Smooth muscle cell (in vitro differentiated cells): Measurements from ENCODE around the gene BAIAP3. TPM values are rescaled to one million over a fixed set of nuclear protein-coding genes. Genes with fewer than 3 reads are reported as not detected.

Experiments
- DNase-seq: peaks from one replicate; lab custom pipeline; 2025; ENCODE audit not compliant: unreplicated experiment; lab: John Stamatoyannopoulos, UW
- H2AFZ ChIP-seq: fragments of 200-600 bp; sonication (generic); 2 replicates; pipeline ENCODE4 v1.6.0; 2016; ENCODE audit warnings: antibody characterized with exemption, low read depth, mild to moderate bottlenecking
- H3F3A ChIP-seq: fragments of 200-600 bp; sonication (generic); 2 replicates; pipeline ENCODE4 v1.6.0; 2017; ENCODE audit warnings: antibody characterized with exemption, low read depth
- H3K27ac ChIP-seq: fragments of 200-600 bp; sonication (generic); 2 replicates; pipeline ENCODE4 v1.5.1; 2016; ENCODE audit warnings: low read depth, mild to moderate bottlenecking
- H3K27me3 ChIP-seq: fragments of 200-600 bp; sonication (generic); 2 replicates; pipeline ENCODE4 v1.6.1; 2016; ENCODE audit warnings: low read depth, mild to moderate bottlenecking
- H3K36me3 ChIP-seq: fragments of 200-600 bp; sonication (generic); 2 replicates; pipeline ENCODE4 v1.5.1; 2016; ENCODE audit warnings: low read depth
- H3K4me1 ChIP-seq: fragments of 200-600 bp; sonication (generic); 2 replicates; pipeline ENCODE4 v1.5.1; 2016; ENCODE audit warnings: low read depth
- H3K4me2 ChIP-seq: fragments of 200-600 bp; sonication (generic); 2 replicates; pipeline ENCODE4 v1.6.0; 2016; ENCODE audit warnings: mild to moderate bottlenecking
- H3K4me3 ChIP-seq: fragments of 200-600 bp; sonication (generic); 2 replicates; pipeline ENCODE4 v1.5.1; 2016; ENCODE audit warnings: mild to moderate bottlenecking
- H3K79me2 ChIP-seq: fragments of 200-600 bp; sonication (generic); 2 replicates; pipeline ENCODE4 v1.6.0; 2016; ENCODE audit warnings: low read depth, mild to moderate bottlenecking
- H3K9ac ChIP-seq: fragments of 200-600 bp; sonication (generic); 2 replicates; pipeline ENCODE4 v1.6.0; 2016; ENCODE audit warnings: low read depth
- H3K9me3 ChIP-seq: fragments of 200-600 bp; sonication (generic); replicated peaks from 2 replicates; pipeline ENCODE4 v1.5.1; 2016; ENCODE audit warnings: low read depth
- H4K20me1 ChIP-seq: fragments of 200-600 bp; sonication (generic); 2 replicates; pipeline ENCODE4 v1.6.0; 2016; ENCODE audit warnings: low read depth
- WGBS: methylation state at CpG from one replicate; pipeline ENCODE4 v1.1.7; 2016; ENCODE audit warnings: low lambda C conversion rate; 5-methylcytosine and 5-hydroxymethylcytosine counted together
- polyA plus RNA-seq: library from polyadenylated mRNA; unstranded; fragments of >200 nt; fragmentation: Nextera tagmentation; extraction: Ambion mirVana; gene quantifications from 2 replicates; pipeline ENCODE4 v1.2.1, GENCODE V29; 2016
- total RNA-seq: library from RNA; depleted of rRNA; stranded (reverse); fragments of >200 nt; gene quantifications from 2 replicates; pipeline ENCODE4 v1.2.3, GENCODE V29; 2014
- TF ChIP-seq, protein P1 (sequence below): fragments of 200-600 bp; sonication (generic); IDR thresholded peaks from 2 replicates; pipeline ENCODE4 v1.5.1; 2017; ENCODE audit warnings: borderline replicate concordance, mild to moderate bottlenecking, antibody characterized with exemption; ENCODE audit not compliant: insufficient read depth, poor library complexity, severe bottlenecking

BAIAP3 gene
- total and polyA plus RNA-seq, 2 experiments from 2014 or later: 0.31 to 0.51 TPM

DNA sequence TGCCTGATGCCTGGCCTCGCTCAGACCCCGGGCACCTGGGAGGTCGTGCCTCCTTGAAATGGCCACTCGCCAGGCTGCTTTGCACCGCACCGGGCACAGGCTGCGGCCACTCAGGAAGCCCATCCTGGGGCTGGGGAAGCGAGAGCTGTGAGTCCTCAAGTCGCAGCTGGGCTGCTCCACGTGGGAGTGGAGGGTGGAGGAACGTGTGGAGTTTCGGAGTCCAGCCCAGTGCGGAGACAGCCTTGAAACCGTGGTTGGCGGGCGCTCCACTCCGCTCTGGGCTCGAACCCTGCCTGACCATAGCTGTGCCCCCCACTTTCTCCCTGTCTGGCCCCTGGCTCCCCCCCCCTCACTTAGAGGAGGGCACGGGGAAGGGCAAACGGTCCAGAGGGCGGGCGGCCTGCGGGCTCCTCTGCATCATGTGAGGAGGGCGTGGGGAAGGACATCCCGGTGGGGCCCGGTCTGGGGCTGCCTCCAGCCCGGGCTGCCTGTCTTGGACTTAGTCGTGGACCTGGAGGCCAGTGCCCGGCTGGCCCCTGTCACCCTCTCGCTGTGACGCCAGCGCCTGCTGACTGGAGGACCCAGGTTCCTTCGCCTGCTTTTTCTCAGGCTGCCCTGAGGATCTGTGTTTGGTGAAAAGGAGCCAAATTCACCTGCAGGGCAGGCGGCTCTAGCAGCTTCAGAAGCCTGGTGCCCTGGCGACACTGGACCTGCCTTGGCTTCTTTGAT is 21.5 kb upstream of the BAIAP3 start:
- H4K20me1 ChIP-seq: peaks cover 70% of the 10 kb centered on the region
- peaks cover 15% of the 10 kb centered on the region for H3K4me1 ChIP-seq
- H2AFZ ChIP-seq: no peak overlapping the region
- H3F3A ChIP-seq: no peaks in the 10 kb centered on the region
- WGBS: 83% methylated on average over 24 of the region's 35 CpGs
- no peaks in the 10 kb centered on the region for H3K9me3 ChIP-seq
- DNase-seq: no peak
- H3K9ac ChIP-seq: peak overlapping the region; percentile 22
- TF ChIP-seq, protein P1, sequence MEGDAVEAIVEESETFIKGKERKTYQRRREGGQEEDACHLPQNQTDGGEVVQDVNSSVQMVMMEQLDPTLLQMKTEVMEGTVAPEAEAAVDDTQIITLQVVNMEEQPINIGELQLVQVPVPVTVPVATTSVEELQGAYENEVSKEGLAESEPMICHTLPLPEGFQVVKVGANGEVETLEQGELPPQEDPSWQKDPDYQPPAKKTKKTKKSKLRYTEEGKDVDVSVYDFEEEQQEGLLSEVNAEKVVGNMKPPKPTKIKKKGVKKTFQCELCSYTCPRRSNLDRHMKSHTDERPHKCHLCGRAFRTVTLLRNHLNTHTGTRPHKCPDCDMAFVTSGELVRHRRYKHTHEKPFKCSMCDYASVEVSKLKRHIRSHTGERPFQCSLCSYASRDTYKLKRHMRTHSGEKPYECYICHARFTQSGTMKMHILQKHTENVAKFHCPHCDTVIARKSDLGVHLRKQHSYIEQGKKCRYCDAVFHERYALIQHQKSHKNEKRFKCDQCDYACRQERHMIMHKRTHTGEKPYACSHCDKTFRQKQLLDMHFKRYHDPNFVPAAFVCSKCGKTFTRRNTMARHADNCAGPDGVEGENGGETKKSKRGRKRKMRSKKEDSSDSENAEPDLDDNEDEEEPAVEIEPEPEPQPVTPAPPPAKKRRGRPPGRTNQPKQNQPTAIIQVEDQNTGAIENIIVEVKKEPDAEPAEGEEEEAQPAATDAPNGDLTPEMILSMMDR: no peak
- peaks cover 66% of the 10 kb centered on the region for H3K79me2 ChIP-seq
- H3K27me3 ChIP-seq: no peaks in the 10 kb centered on the region
- peaks cover 6% of the 10 kb centered on the region for H3K36me3 ChIP-seq
- peak overlapping the region; percentile 74 for H3K4me3 ChIP-seq
- H3K27ac ChIP-seq: no peak overlapping the region
- peak overlapping the region; percentile 97 for H3K4me2 ChIP-seq

GRCh38 chr16:1312467-1312816 is 21.0 kb upstream of the BAIAP3 start:
- TF ChIP-seq, protein P1: no peak
- no peak overlapping the region for H3K27ac ChIP-seq

DNA sequence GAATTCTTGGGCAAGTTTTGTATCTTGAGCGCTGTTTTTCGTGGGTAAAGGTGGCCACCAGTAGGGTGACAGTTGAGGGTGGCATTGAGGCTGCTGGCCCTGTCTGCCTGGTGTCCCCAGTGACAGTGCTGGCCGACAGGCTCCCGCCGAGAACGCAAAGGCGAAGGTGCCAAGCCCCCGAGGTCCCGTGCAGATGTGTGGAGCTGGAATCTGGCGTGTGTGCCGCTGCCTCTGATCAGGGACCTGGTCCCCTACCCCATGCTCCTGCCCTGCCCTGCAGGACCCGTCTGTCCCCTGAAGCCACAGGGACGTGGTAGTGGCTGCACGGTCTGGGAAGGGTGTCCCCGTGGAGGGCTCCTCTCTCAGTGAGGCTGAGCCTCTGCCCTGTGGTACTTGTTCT is 20.5 kb upstream of the BAIAP3 start:
- Histone ChIP-seq H3K4me1 (peaks cover 15% of the 10 kb centered on the region), H3K9me3 (no peaks in the 10 kb centered on the region), H3K4me2 (no peak overlapping the region), H3K27ac (no peak overlapping the region), H4K20me1 (peaks cover 80% of the 10 kb centered on the region), H2AFZ (no peak overlapping the region), H3K27me3 (no peaks in the 10 kb centered on the region), H3K79me2 (peaks cover 73% of the 10 kb centered on the region), H3K4me3 (no peak overlapping the region), H3F3A (no peaks in the 10 kb centered on the region), H3K9ac (no peak overlapping the region), H3K36me3 (peaks cover 6% of the 10 kb centered on the region)
- TF ChIP-seq, protein P1: no peak
- 98% methylated on average over 14 of the region's 15 CpGs for WGBS
- no peak for DNase-seq

More at GRCh38 chr16:1312467-1312816, 21.0 kb upstream of the BAIAP3 start:
- H2AFZ ChIP-seq: no peak overlapping the region
- peak overlapping the region; percentile 97 for H3K4me2 ChIP-seq
- no peaks in the 10 kb centered on the region for H3F3A ChIP-seq
- peaks cover 15% of the 10 kb centered on the region for H3K4me1 ChIP-seq
- H3K9ac ChIP-seq: no peak overlapping the region
- H3K4me3 ChIP-seq: no peak overlapping the region
- no peak for DNase-seq
- peaks cover 70% of the 10 kb centered on the region for H3K79me2 ChIP-seq
- H3K9me3 ChIP-seq: no peaks in the 10 kb centered on the region
- H3K36me3 ChIP-seq: peaks cover 6% of the 10 kb centered on the region
- H3K27me3 ChIP-seq: no peaks in the 10 kb centered on the region
- H4K20me1 ChIP-seq: peaks cover 76% of the 10 kb centered on the region
- WGBS: 98% methylated on average over 16 of the region's 16 CpGs
